ENCODE measurements around the gene SLC15A1. TPM values are rescaled to one million over a fixed set of nuclear protein-coding genes. Genes with fewer than 3 reads are reported as not detected.

SLC15A1 gene
- polyA plus RNA-seq, 1 donor from 2014 or later = not detected

DNA sequence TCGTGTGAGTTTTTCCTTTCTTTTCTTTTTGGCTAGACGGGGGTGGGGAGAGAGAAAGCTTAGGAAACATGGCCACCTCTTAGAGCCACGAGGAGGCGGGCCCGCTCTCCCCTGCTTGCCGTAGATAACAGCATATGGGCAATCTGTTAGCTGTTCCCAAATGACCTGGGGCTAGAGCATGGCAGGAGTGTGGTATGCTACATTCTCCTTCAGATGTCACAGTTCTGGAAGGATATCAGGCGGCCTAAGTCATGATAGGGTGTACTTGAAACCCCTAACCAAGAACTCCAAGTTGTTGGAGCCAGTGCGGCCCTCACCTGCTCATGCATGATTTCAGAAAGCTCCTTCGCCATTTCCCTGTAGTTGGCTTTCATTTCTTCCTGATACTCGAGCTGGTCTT lies 44.3 kb upstream of the SLC15A1 start:
- Histone ChIP-seq H3K27ac (ENCODE audit: low read length) (no peak overlapping the region), H3K9me3 (ENCODE audit: low read length) (no peaks in the 10 kb centered on the region), H3K79me2 (replicated peaks; ENCODE audit: insufficient read depth, low read length) (no peaks in the 10 kb centered on the region), H3K4me2 (ENCODE audit: low read length) (no peak overlapping the region), H3K4me3 (ENCODE audit: low read length) (no peak overlapping the region), H2AFZ (ENCODE audit: low read depth, low read length) (no peak overlapping the region), H3K27me3 (ENCODE audit: insufficient read depth, low read depth, low read length) (no peaks in the 10 kb centered on the region), H3F3A (ENCODE audit: insufficient read depth, low read length, poor library complexity, severe bottlenecking) (no peaks in the 10 kb centered on the region), H3K9me2 (ENCODE audit: insufficient read depth, low read length) (no peaks in the 10 kb centered on the region), H3K9ac (ENCODE audit: low read length) (no peak overlapping the region), H3K36me3 (ENCODE audit: insufficient read depth, low read length) (no peaks in the 10 kb centered on the region), H4K20me1 (ENCODE audit: insufficient read depth) (no peaks in the 10 kb centered on the region)
- TF ChIP-seq, protein P1, sequence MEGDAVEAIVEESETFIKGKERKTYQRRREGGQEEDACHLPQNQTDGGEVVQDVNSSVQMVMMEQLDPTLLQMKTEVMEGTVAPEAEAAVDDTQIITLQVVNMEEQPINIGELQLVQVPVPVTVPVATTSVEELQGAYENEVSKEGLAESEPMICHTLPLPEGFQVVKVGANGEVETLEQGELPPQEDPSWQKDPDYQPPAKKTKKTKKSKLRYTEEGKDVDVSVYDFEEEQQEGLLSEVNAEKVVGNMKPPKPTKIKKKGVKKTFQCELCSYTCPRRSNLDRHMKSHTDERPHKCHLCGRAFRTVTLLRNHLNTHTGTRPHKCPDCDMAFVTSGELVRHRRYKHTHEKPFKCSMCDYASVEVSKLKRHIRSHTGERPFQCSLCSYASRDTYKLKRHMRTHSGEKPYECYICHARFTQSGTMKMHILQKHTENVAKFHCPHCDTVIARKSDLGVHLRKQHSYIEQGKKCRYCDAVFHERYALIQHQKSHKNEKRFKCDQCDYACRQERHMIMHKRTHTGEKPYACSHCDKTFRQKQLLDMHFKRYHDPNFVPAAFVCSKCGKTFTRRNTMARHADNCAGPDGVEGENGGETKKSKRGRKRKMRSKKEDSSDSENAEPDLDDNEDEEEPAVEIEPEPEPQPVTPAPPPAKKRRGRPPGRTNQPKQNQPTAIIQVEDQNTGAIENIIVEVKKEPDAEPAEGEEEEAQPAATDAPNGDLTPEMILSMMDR (IDR thresholded peaks at IDR 0.05; ENCODE audit: poor library complexity, severe bottlenecking) = no peak
- TF ChIP-seq EP300 (conservative IDR thresholded peaks at IDR 0.05; ENCODE audit: poor library complexity, severe bottlenecking) (no peak), TAF1 (IDR thresholded peaks at IDR 0.05; ENCODE audit: low read depth) (no peak), SMC3 (conservative IDR thresholded peaks at IDR 0.05; ENCODE audit: poor library complexity) (no peak), POLR2AphosphoS5 (IDR thresholded peaks at IDR 0.05) (no peak), RAD21 (conservative IDR thresholded peaks at IDR 0.05) (no peak), MXI1 (conservative IDR thresholded peaks at IDR 0.05; ENCODE audit: poor library complexity, severe bottlenecking) (no peak), EZH2 (IDR thresholded peaks at IDR 0.05; ENCODE audit: borderline replicate concordance, insufficient read depth, low read length, poor library complexity, severe bottlenecking) (no peak)
- TF ChIP-seq, protein P2, sequence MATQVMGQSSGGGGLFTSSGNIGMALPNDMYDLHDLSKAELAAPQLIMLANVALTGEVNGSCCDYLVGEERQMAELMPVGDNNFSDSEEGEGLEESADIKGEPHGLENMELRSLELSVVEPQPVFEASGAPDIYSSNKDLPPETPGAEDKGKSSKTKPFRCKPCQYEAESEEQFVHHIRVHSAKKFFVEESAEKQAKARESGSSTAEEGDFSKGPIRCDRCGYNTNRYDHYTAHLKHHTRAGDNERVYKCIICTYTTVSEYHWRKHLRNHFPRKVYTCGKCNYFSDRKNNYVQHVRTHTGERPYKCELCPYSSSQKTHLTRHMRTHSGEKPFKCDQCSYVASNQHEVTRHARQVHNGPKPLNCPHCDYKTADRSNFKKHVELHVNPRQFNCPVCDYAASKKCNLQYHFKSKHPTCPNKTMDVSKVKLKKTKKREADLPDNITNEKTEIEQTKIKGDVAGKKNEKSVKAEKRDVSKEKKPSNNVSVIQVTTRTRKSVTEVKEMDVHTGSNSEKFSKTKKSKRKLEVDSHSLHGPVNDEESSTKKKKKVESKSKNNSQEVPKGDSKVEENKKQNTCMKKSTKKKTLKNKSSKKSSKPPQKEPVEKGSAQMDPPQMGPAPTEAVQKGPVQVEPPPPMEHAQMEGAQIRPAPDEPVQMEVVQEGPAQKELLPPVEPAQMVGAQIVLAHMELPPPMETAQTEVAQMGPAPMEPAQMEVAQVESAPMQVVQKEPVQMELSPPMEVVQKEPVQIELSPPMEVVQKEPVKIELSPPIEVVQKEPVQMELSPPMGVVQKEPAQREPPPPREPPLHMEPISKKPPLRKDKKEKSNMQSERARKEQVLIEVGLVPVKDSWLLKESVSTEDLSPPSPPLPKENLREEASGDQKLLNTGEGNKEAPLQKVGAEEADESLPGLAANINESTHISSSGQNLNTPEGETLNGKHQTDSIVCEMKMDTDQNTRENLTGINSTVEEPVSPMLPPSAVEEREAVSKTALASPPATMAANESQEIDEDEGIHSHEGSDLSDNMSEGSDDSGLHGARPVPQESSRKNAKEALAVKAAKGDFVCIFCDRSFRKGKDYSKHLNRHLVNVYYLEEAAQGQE (IDR thresholded peaks at IDR 0.05; ENCODE audit: borderline replicate concordance) = no peak

DNA sequence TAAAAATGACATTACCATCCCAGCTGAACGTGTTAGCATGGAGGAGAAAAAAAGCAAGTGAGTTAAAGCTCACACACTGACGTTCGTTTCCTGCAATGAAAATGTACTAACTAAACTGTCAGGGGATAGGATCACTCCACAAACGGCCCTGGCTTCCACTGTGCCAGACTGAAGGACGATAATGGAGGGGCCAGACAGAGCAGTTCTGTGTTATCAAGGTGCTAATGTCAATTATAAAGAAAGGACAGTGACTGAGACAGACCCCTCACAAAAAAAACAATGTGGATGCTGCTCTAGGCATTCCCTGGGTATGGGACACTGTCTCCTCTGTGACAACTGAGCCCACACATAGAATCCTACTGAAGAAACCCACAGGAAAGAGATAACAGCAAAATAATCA lies 43.7 kb upstream of the SLC15A1 start:
- Histone ChIP-seq H3K79me2 (replicated peaks; ENCODE audit: insufficient read depth, low read length) (no peaks in the 10 kb centered on the region), H3K9me2 (ENCODE audit: insufficient read depth, low read length) (no peaks in the 10 kb centered on the region), H2AFZ (ENCODE audit: low read depth, low read length) (no peak overlapping the region), H3K4me2 (ENCODE audit: low read length) (no peak overlapping the region), H3K4me3 (ENCODE audit: low read length) (no peak overlapping the region), H3K27ac (ENCODE audit: low read length) (no peak overlapping the region), H3K9ac (ENCODE audit: low read length) (no peak overlapping the region), H3F3A (ENCODE audit: insufficient read depth, low read length, poor library complexity, severe bottlenecking) (no peaks in the 10 kb centered on the region), H3K36me3 (ENCODE audit: insufficient read depth, low read length) (no peaks in the 10 kb centered on the region), H3K9me3 (ENCODE audit: low read length) (no peaks in the 10 kb centered on the region), H3K27me3 (ENCODE audit: insufficient read depth, low read depth, low read length) (no peaks in the 10 kb centered on the region), H4K20me1 (ENCODE audit: insufficient read depth) (no peaks in the 10 kb centered on the region)
- TF ChIP-seq RAD21 (conservative IDR thresholded peaks at IDR 0.05) (no peak), EP300 (conservative IDR thresholded peaks at IDR 0.05; ENCODE audit: poor library complexity, severe bottlenecking) (no peak), TAF1 (IDR thresholded peaks at IDR 0.05; ENCODE audit: low read depth) (no peak), EZH2 (IDR thresholded peaks at IDR 0.05; ENCODE audit: borderline replicate concordance, insufficient read depth, low read length, poor library complexity, severe bottlenecking) (no peak), SMC3 (conservative IDR thresholded peaks at IDR 0.05; ENCODE audit: poor library complexity) (no peak), POLR2AphosphoS5 (IDR thresholded peaks at IDR 0.05) (no peak), MXI1 (conservative IDR thresholded peaks at IDR 0.05; ENCODE audit: poor library complexity, severe bottlenecking) (no peak)
- TF ChIP-seq, protein P1 (IDR thresholded peaks at IDR 0.05; ENCODE audit: poor library complexity, severe bottlenecking) = no peak
- TF ChIP-seq, protein P2 (IDR thresholded peaks at IDR 0.05; ENCODE audit: borderline replicate concordance) = no peak

All from neural cell (in vitro differentiated cells).